ENCODE measurements around the gene PRRG2. TPM values are rescaled to one million over a fixed set of nuclear protein-coding genes. Genes with fewer than 3 reads are reported as not detected.

The PRRG2 gene
- total and polyA plus RNA-seq, 4 donors = 5.1 to 11.7 (median 9.8) TPM

DNA sequence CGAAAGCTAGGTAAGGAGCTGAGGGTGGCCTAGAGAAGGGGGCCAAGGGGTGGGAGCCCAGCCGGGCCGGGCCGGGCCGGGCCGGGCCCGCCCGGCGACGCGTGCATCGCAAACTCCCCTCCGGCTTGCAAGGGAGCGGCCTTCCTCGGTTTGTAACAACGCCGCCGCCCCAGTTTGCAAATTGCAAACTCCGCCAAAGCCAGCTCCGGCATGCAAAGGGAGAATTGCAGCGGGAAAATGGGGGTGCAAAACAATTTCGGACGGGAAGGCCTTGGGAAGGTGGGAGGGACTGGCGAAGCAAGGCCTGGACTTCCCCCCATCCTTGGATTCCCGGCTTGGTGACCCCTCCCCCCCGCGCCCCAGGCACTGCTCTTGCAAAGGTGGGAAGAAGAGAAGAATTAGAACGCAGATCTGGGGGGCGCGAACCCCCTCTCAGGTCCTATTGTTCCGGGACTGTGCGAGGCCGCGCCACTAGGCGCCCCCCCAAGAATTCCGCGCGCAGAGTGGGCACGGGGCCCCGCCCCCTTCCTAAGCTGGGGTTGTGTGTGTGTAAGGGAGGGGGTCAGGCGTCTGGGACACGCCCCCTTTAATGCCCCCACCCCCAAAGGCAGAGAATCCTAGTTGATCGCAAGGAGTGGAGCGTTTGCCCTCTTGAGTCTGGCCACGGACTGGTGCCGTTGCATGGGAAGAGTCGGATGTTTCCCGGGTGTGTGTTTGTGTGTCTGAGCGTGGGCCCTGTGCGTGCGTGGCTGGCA lies 10.8 kb downstream of the PRRG2 start:
- 0 to 1% methylated on average over 49 to 51 of the region's 51 CpGs for WGBS, 2 donors
- ATAC-seq (ENCODE audit: insufficient read depth, low FRiP score) = no peak
- H3K9me3 ChIP-seq (ENCODE audit: control insufficient read depth in 4 of 4, insufficient read depth in 3 of 4, low read length in 3 of 4) = no peaks in the 10 kb centered on the region
- peak overlapping the region in 1 of 2 donors; percentile 7 for H3K9ac ChIP-seq (ENCODE audit: insufficient read depth in 1 of 2, low read length in 2 of 2)
- peaks cover 0 to 18% (median 3%) of the 10 kb centered on the region in 5 donors for H3K4me1 ChIP-seq (ENCODE audit: control insufficient read depth in 5 of 5, insufficient read depth in 5 of 5, low read length in 5 of 5)
- no peaks in the 10 kb centered on the region for H3K27me3 ChIP-seq (ENCODE audit: control insufficient read depth in 3 of 3, insufficient read depth in 3 of 3, low read length in 2 of 3)
- TF ChIP-seq, protein P1, sequence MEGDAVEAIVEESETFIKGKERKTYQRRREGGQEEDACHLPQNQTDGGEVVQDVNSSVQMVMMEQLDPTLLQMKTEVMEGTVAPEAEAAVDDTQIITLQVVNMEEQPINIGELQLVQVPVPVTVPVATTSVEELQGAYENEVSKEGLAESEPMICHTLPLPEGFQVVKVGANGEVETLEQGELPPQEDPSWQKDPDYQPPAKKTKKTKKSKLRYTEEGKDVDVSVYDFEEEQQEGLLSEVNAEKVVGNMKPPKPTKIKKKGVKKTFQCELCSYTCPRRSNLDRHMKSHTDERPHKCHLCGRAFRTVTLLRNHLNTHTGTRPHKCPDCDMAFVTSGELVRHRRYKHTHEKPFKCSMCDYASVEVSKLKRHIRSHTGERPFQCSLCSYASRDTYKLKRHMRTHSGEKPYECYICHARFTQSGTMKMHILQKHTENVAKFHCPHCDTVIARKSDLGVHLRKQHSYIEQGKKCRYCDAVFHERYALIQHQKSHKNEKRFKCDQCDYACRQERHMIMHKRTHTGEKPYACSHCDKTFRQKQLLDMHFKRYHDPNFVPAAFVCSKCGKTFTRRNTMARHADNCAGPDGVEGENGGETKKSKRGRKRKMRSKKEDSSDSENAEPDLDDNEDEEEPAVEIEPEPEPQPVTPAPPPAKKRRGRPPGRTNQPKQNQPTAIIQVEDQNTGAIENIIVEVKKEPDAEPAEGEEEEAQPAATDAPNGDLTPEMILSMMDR (IDR thresholded peaks at IDR 0.05; ENCODE audit: control extremely low read depth, extremely low read depth) = no peak
- peak overlapping the region; percentile 66 for H3K4me3 ChIP-seq
- peak; percentile 54 to 57 (median 56) for DNase-seq
- H3K36me3 ChIP-seq (ENCODE audit: control insufficient read depth in 4 of 4, insufficient read depth in 4 of 4, low read length in 4 of 4) = peaks cover 0 to 27% (median 12%) of the 10 kb centered on the region in 4 donors
- H3K27ac ChIP-seq (ENCODE audit: low read depth in 1 of 2, low read length in 1 of 2) = peak overlapping the region; percentile 72 to 86

- Histone ChIP-seq H3K9me3 (ENCODE audit: control insufficient read depth in 4 of 4, insufficient read depth in 3 of 4, low read length in 3 of 4) (no peaks in the 10 kb centered on the region), H3K9ac (ENCODE audit: insufficient read depth in 1 of 2, low read length in 2 of 2) (no peak overlapping the region), H3K36me3 (ENCODE audit: control insufficient read depth in 4 of 4, insufficient read depth in 4 of 4, low read length in 4 of 4) (peaks cover 0 to 35% (median 12%) of the 10 kb centered on the region in 4 donors), H3K4me1 (ENCODE audit: control insufficient read depth in 5 of 5, insufficient read depth in 5 of 5, low read length in 5 of 5) (peaks cover 0 to 18% (median 3%) of the 10 kb centered on the region in 5 donors), H3K27ac (ENCODE audit: low read depth in 1 of 2, low read length in 1 of 2) (peak overlapping the region; percentile 47 to 72), H3K4me3 (peak overlapping the region; percentile 66), H3K27me3 (ENCODE audit: control insufficient read depth in 3 of 3, insufficient read depth in 3 of 3, low read length in 2 of 3) (no peaks in the 10 kb centered on the region)
- TF ChIP-seq, protein P1 (IDR thresholded peaks at IDR 0.05; ENCODE audit: control extremely low read depth, extremely low read depth) = no peak
- DNase-seq = peak in 1 of 3 donors; percentile 10
- WGBS, 2 donors = 3 to 5% methylated on average over 28 of the region's 28 CpGs
- no peak for ATAC-seq (ENCODE audit: insufficient read depth, low FRiP score)
These were observed 11.5 kb downstream of the PRRG2 start for GRCh38 chr19:49592486-49593232.

- H3K9me3 ChIP-seq (ENCODE audit: control insufficient read depth in 4 of 4, insufficient read depth in 3 of 4, low read length in 3 of 4) = no peaks in the 10 kb centered on the region
- DNase-seq (peak; percentile 93 to 95 (median 94)), ATAC-seq (ENCODE audit: insufficient read depth, low FRiP score) (peak; percentile 71)
- no peaks in the 10 kb centered on the region for H3K27me3 ChIP-seq (ENCODE audit: control insufficient read depth in 3 of 3, insufficient read depth in 3 of 3, low read length in 2 of 3)
- H3K36me3 ChIP-seq (ENCODE audit: control insufficient read depth in 4 of 4, insufficient read depth in 4 of 4, low read length in 4 of 4) = peaks cover 0 to 39% (median 15%) of the 10 kb centered on the region in 4 donors
- H3K4me3 ChIP-seq = peak overlapping the region; percentile 10
- peak overlapping the region in 1 of 2 donors; percentile 11 for H3K9ac ChIP-seq (ENCODE audit: insufficient read depth in 1 of 2, low read length in 2 of 2)
- peaks cover 0 to 18% (median 3%) of the 10 kb centered on the region in 5 donors for H3K4me1 ChIP-seq (ENCODE audit: control insufficient read depth in 5 of 5, insufficient read depth in 5 of 5, low read length in 5 of 5)
- WGBS, 2 donors = 7 to 10% methylated on average over 27 of the region's 27 CpGs
- TF ChIP-seq, protein P1 (IDR thresholded peaks at IDR 0.05; ENCODE audit: control extremely low read depth, extremely low read depth) = no peak
- H3K27ac ChIP-seq (ENCODE audit: low read depth in 1 of 2, low read length in 1 of 2) = peak overlapping the region; percentile 77 to 84
These were observed 12.4 kb downstream of the PRRG2 start for GRCh38 chr19:49593233-49594113.
